AG09319 (cell line): ENCODE measurements around the gene MSL2.

Experiments used
- DNase-seq: peaks from one replicate; pipeline ENCODE4 v3.0.0-alpha.2; 2010; ENCODE audit warnings: low read depth; ENCODE audit errors: extremely low read depth
- CTCF ChIP-seq: IDR thresholded peaks from 2 replicates; pipeline ENCODE4 v1.5.1; 2011; ENCODE audit warnings: low read depth, mild to moderate bottlenecking, inconsistent platforms, low read length, moderate library complexity

Gene MSL2

DNA sequence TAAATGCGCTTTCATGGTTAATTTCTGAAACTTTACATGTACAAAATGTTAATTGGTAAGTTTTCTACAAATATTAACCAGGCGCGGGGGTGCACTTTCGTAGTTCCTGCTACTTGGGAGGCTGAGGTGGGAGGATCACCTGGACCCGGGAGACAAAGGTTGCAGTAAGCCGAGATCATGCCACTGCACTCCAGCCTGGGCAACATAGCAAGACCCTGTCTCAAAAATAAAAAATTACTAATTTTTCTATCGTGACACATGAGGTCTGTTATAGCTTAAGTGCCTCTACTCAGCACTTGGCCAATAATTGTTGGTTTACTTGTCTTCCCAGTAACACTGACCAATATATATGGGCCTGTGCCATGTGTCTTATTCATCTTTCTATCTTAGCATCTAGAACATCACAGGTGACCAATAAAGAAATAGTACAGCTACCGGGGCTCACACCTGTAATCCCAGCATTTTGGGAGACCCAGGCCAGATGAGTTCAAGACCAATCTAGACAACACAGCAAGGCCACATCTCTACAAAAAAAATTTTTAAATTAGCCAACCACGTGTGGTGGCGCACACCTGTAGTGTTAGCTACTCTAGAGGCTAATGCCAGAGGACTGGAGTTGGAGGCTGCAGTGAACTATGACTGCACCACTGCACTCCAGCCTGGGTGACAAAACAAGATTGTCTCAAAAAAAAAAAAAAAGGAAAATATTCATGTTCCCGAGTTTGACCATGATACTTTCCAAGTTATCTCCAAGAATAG is 6.1 kb downstream of the MSL2 start:
- no peak for TF ChIP-seq CTCF
- DNase-seq = no peak

GRCh38 chr3:136189043-136189442 is 7.1 kb downstream of the MSL2 start:
- TF ChIP-seq CTCF = no peak
- DNase-seq = no peak

DNA sequence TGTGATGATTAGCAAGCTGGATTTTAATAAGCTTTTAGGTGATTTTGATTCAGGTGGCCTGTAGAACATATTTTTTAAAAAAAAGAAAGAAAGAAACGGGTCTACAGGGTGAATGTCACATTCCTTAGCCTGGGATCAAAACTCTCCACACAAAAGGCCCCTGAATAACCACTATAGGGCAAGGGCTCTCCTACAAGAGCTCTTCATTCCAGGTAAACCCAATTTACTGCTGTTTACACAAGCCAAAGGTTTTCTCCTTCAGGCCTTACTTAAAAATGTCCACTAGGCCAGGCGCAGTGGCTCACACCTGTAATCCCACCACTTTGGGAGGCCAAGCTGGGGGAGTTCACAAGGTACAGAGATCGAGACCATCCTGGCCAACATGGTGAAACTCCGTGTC is 8.3 kb downstream of the MSL2 start:
- DNase-seq = no peak
- TF ChIP-seq CTCF = no peak

DNA sequence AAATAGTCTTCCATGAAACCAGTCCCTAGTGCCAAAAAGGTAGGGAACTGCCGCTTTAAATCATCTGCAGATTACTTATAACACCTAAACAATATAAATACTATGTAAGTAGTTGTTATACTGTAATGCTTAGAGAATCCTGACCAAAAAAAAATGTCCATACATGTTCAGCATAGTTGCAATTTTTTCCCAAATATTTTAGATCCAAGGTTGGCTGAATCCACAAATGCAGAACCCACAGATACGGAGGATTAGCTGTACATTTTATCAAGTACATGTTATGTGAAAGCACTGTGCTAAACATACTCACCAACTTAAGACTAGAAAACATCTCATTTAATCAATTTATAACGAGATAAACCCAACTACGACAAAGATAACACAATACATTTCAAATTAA is 9.3 kb downstream of the MSL2 start:
- TF ChIP-seq CTCF = no peak
- DNase-seq = no peak

DNA sequence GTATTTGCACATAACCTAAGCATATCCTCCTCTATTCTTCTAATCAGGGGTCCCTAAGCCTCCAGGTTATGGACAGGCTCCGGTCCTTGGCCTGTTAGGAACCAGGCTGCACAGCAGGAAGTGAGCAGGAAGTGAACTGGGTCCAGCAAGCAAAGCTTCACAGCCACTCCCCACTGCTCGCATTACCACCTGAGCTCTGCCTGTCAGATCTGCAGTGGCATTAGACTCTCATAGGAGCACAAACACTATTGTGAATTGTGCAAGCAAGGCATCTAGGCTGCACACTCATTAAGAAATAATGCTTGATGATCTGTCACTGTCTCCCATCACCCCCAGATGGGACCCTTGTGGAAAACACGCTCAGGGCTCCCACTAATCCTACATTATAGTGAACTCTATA is 9.8 kb downstream of the MSL2 start:
- DNase-seq = no peak

GRCh38 chr3:136184703-136185102 is 11.4 kb downstream of the MSL2 start:
- no peak for TF ChIP-seq CTCF
- no peak for DNase-seq

More for the DNA sequence above, 9.8 kb downstream of the MSL2 start:
- TF ChIP-seq CTCF = no peak

DNA sequence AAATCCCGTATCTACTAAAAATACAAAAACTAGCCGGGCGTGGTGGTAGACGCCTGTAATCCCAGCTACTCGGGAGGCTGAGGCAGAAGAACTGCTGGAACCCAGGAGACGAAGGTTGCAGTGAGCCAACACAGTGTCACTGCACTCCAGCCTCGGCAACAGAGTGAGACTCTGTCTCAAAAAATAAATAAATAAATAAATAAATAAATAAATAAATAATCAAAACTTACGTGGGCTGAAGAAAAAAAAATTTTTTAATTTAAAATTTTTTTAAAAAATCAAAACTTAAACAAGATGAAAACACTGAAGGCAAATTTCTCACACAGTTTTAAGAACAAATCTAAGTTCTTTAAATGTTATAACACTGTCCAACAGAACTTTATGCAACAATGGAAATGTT is 14.4 kb downstream of the MSL2 start:
- no peak for TF ChIP-seq CTCF
- no peak for DNase-seq
